Right cardiac atrium (tissue), 5 donors: ENCODE data around the gene CCNJL. TPM values are rescaled to one million over a fixed set of nuclear protein-coding genes. Genes with fewer than 3 reads are reported as not detected.
A peak's percentile ranks its signal among the peaks of the same experiment; 100 is the strongest.

Experiments
- ATAC-seq, 2 donors: fragments of 200-7000 bp; cut with Tn5 transposase; one replicate each; pipeline versions ENCODE4 v1.8.0 to v1.9.1; 2020; ENCODE audit warnings: moderate library complexity in 2 of 2, mild to moderate bottlenecking in 1 of 2
- DNase-seq, 3 donors: peaks; one replicate each; pipeline ENCODE4 v3.0.0-alpha.2; 2020
- H3K27ac ChIP-seq: one replicate; pipeline ENCODE4 v1.5.1; 2013; ENCODE audit warnings: mild to moderate bottlenecking, low read length, control low read depth, moderate library complexity
- H3K27me3 ChIP-seq: one replicate; pipeline ENCODE4 v1.6.1; 2013; ENCODE audit not compliant: control insufficient read depth, insufficient read depth
- H3K4me1 ChIP-seq: one replicate; pipeline ENCODE4 v1.6.1; 2013; ENCODE audit warnings: low read length; ENCODE audit not compliant: control insufficient read depth, insufficient read depth
- H3K4me3 ChIP-seq: one replicate; pipeline ENCODE4 v1.5.1; 2013; ENCODE audit warnings: low read length, control low read depth
- H3K9me3 ChIP-seq: one replicate; pipeline ENCODE4 v1.6.1; 2013; ENCODE audit warnings: low read length; ENCODE audit not compliant: control insufficient read depth
- WGBS: extraction: QIAGEN DNeasy Blood & Tissue Kit; methylation state at CpG from one replicate; pipeline ENCODE4 v1.1.7; 2013; 5-methylcytosine and 5-hydroxymethylcytosine counted together
- intact Hi-C, 4 donors: fragments of 100-400 bp; cut with DNase I; formaldehyde crosslinking; loops; one replicate each; pipeline versions ENCODE4 v1.11.0 to v1.14.0; 2022 to 2023
- polyA plus RNA-seq: library from polyadenylated mRNA; stranded (reverse); fragments of 200-250 nt; gene quantifications from one replicate; pipeline ENCODE4 v1.2.3, GENCODE V29; 2013
- total RNA-seq, 4 donors: library from RNA; stranded (reverse); fragmentation: NEBNext Ultra II Directional; extraction: Animal tissue kit (Norgen Biotek cat#: 25700); gene quantifications; one replicate each; pipeline ENCODE4 v1.2.1, GENCODE V29; 2021
- donor health status: healthy with polysubstance abuse.
- donor health status: DM: no; HTN: yes; CAD: no.
- donor health status: DM: no; HTN: no; CAD: no.
- donor health status: DM: no; HTN: yes; CAD: no; lungs with severe emphysema.
- donor health status: DM: yes; HTN: yes; CAD: no.

Gene CCNJL
- total and polyA plus RNA-seq, 5 donors: 4.1 to 8.6 (median 5.7) TPM

- Histone ChIP-seq H3K9me3 (no peaks in the 10 kb centered on the region), H3K4me1 (no peaks in the 10 kb centered on the region), H3K27ac (no peak overlapping the region), H3K27me3 (no peaks in the 10 kb centered on the region), H3K4me3 (no peak overlapping the region)
- ATAC-seq (no peak), DNase-seq (no peak)
- 82% methylated on average over 9 of the region's 9 CpGs for WGBS
- intact Hi-C loops: loop anchor here in 1 of 4 donors (10.0 kb wide), 1 partner anchor 99 kb away; no protein-coding TSS in a partner anchor
These were observed 66.8 kb downstream of the CCNJL start for GRCh38 chr5:160245506-160246086.

GRCh38 chr5:160242145-160242544 lies 70.2 kb downstream of the CCNJL start:
- 86% methylated on average over 3 of the region's 3 CpGs for WGBS
- peaks cover 3% of the 10 kb centered on the region for H3K4me1 ChIP-seq
- intact Hi-C loops: loop anchor here in 1 of 4 donors (10.0 kb wide), 1 partner anchor 103 kb away; no protein-coding TSS in a partner anchor

GRCh38 chr5:160240350-160240749 lies 72.0 kb downstream of the CCNJL start:
- peaks cover 3% of the 10 kb centered on the region for H3K4me1 ChIP-seq
- no peaks in the 10 kb centered on the region for H3K27me3 ChIP-seq
- no peak overlapping the region for H3K27ac ChIP-seq
- intact Hi-C loops: loop anchor here in 1 of 4 donors (10.0 kb wide), 1 partner anchor 104 kb away; no protein-coding TSS in a partner anchor
- 28% methylated on average over 3 of the region's 3 CpGs for WGBS
- ATAC-seq (no peak), DNase-seq (no peak)
- H3K9me3 ChIP-seq: no peaks in the 10 kb centered on the region
- H3K4me3 ChIP-seq: no peak overlapping the region

More at GRCh38 chr5:160242145-160242544, 70.2 kb downstream of the CCNJL start:
- Histone ChIP-seq H3K4me3 (no peak overlapping the region), H3K9me3 (no peaks in the 10 kb centered on the region), H3K27me3 (no peaks in the 10 kb centered on the region), H3K27ac (no peak overlapping the region)
- DNase-seq (no peak), ATAC-seq (no peak)

- no peak overlapping the region for H3K4me3 ChIP-seq
- ATAC-seq (no peak), DNase-seq (no peak)
- no peaks in the 10 kb centered on the region for H3K27me3 ChIP-seq
- H3K9me3 ChIP-seq: no peaks in the 10 kb centered on the region
- WGBS: 62% methylated on average over 5 of the region's 5 CpGs
- intact Hi-C loops: no loop called here
- peaks cover 3% of the 10 kb centered on the region for H3K4me1 ChIP-seq
- H3K27ac ChIP-seq: no peak overlapping the region
These were observed 74.7 kb downstream of the CCNJL start for GRCh38 chr5:160237571-160238093.

GRCh38 chr5:160235731-160236130 lies 76.6 kb downstream of the CCNJL start:
- Histone ChIP-seq H3K4me3 (no peak overlapping the region), H3K4me1 (peaks cover 3% of the 10 kb centered on the region), H3K9me3 (no peaks in the 10 kb centered on the region), H3K27ac (no peak overlapping the region), H3K27me3 (no peaks in the 10 kb centered on the region)
- no peak for DNase-seq
- intact Hi-C loops: no loop called here
- ATAC-seq: no peak
- 86% methylated on average over 5 of the region's 5 CpGs for WGBS

GRCh38 chr5:160233215-160233614 lies 79.1 kb downstream of the CCNJL start:
- intact Hi-C loops: no loop called here
- ATAC-seq (no peak), DNase-seq (no peak)
- Histone ChIP-seq H3K4me1 (no peaks in the 10 kb centered on the region), H3K27ac (no peak overlapping the region), H3K9me3 (no peaks in the 10 kb centered on the region), H3K27me3 (no peaks in the 10 kb centered on the region), H3K4me3 (no peak overlapping the region)
- 83% methylated on average over 5 of the region's 5 CpGs for WGBS

- no peak for ATAC-seq
- WGBS: 84% methylated on average over 10 of the region's 10 CpGs
These were observed 80.5 kb downstream of the CCNJL start for GRCh38 chr5:160231783-160232342.

GRCh38 chr5:160230686-160231527 lies 81.5 kb downstream of the CCNJL start:
- WGBS: 75% methylated on average over 9 of the region's 9 CpGs
- Histone ChIP-seq H3K4me1 (no peaks in the 10 kb centered on the region), H3K4me3 (no peak overlapping the region), H3K27ac (no peak overlapping the region), H3K9me3 (no peaks in the 10 kb centered on the region), H3K27me3 (no peaks in the 10 kb centered on the region)
- DNase-seq (peak in 1 of 3 donors; percentile 43), ATAC-seq (peak; percentile 36 to 38)
- intact Hi-C loops: no loop called here

More at GRCh38 chr5:160231783-160232342, 80.5 kb downstream of the CCNJL start:
- H3K9me3 ChIP-seq: no peaks in the 10 kb centered on the region
- H3K27ac ChIP-seq: no peak overlapping the region
- H3K4me1 ChIP-seq: no peaks in the 10 kb centered on the region
- no peak for DNase-seq
- no peaks in the 10 kb centered on the region for H3K27me3 ChIP-seq
- intact Hi-C loops: no loop called here
- no peak overlapping the region for H3K4me3 ChIP-seq

GRCh38 chr5:160229190-160229742 lies 83.1 kb downstream of the CCNJL start, which contains the start of gene FABP6:
FABP6 (plus strand) TSS chr5:160229506; CDS start chr5:160229558, 52 bp downstream.
- no peaks in the 10 kb centered on the region for H3K27me3 ChIP-seq
- H3K9me3 ChIP-seq: no peaks in the 10 kb centered on the region
- DNase-seq (no peak), ATAC-seq (no peak)
- H3K27ac ChIP-seq: no peak within 1 kb of the TSS
- no peak within 1 kb of the TSS for H3K4me3 ChIP-seq
- H3K4me1 ChIP-seq: no peaks in the 10 kb centered on the region
- WGBS: 70% methylated on average over 7 of the region's 7 CpGs
- intact Hi-C loops: no loop called here

- H3K9me3 ChIP-seq: no peaks in the 10 kb centered on the region
- H3K4me3 ChIP-seq: no peak overlapping the region
- H3K4me1 ChIP-seq: no peaks in the 10 kb centered on the region
- H3K27me3 ChIP-seq: no peaks in the 10 kb centered on the region
- DNase-seq (no peak), ATAC-seq (no peak)
- H3K27ac ChIP-seq: no peak overlapping the region
- intact Hi-C loops: no loop called here
- WGBS: 87% methylated on average over 2 of the region's 2 CpGs
These were observed 85.4 kb downstream of the CCNJL start for GRCh38 chr5:160227012-160227411.
